Ovary (tissue), 9 donors: Measurements from ENCODE around the gene UGT3A2. TPM values are rescaled to one million over a fixed set of nuclear protein-coding genes. Genes with fewer than 3 reads are reported as not detected.
"Not testable (repeated sequence)": the region's sequence is repeated elsewhere in the genome, so short reads cannot be mapped to it uniquely, and the experiment has no call there.

Source experiments
- DNase-seq, 5 donors: peaks; one replicate each; pipeline ENCODE4 v3.0.0-alpha.2; 2019 to 2020
- H3K27ac ChIP-seq, 2 donors: fragments of 200-600 bp; one replicate each; pipeline versions ENCODE4 v1.5.1 to v1.8.0; 2019 to 2022
- H3K27me3 ChIP-seq: fragments of 200-600 bp; one replicate; pipeline ENCODE4 v1.8.0; 2022
- H3K36me3 ChIP-seq: fragments of 200-600 bp; sonication (generic); one replicate; pipeline ENCODE4 v1.5.1; 2019
- H3K4me1 ChIP-seq: one replicate; pipeline ENCODE4 v1.8.1; 2013; ENCODE audit warnings: mild to moderate bottlenecking, moderate library complexity; ENCODE audit not compliant: insufficient read depth
- H3K4me3 ChIP-seq: fragments of 200-600 bp; sonication (generic); one replicate; pipeline ENCODE4 v1.5.1; 2017
- H3K9me3 ChIP-seq, 2 donors: fragments of 200-600 bp in 1 of 2; sonication (generic) in 1 of 2; one replicate each; pipeline versions ENCODE4 v1.5.1 to v1.8.1; 2013 to 2019; ENCODE audit warnings: mild to moderate bottlenecking in 1 of 2, moderate library complexity in 1 of 2
- EP300 ChIP-seq: sonication (generic); formaldehyde crosslinking; IDR thresholded peaks from one replicate; pipeline ENCODE4 v1.6.1; 2017; ENCODE audit warnings: antibody characterized with exemption
- POLR2A ChIP-seq: fragments of 450-650 bp; IDR thresholded peaks from one replicate; pipeline ENCODE4 v1.6.1; 2017; ENCODE audit warnings: antibody characterized with exemption, mild to moderate bottlenecking, moderate library complexity
- WGBS, 3 donors: extraction: QIAGEN DNeasy Blood & Tissue Kit in 1 of 3; methylation state at CpG; one replicate each; pipeline versions ENCODE4 v1.1.5 to v1.1.7; 2013 to 2017; 5-methylcytosine and 5-hydroxymethylcytosine counted together
- intact Hi-C, 4 donors: fragments of 100-400 bp; cut with DNase I; formaldehyde crosslinking; loops; one replicate each; pipeline versions ENCODE4 v1.11.0 to v1.15.1; 2022 to 2023
- polyA plus RNA-seq, 2 donors: library from polyadenylated mRNA; stranded (reverse); fragments of 200-250 nt in 1 of 2; fragments of 350-450 nt in 1 of 2; fragmentation: Illumina TruSeq in 1 of 2; extraction: RNeasy Lipid Tissue Mini Kit (QIAGEN cat#74804) in 1 of 2; gene quantifications; one replicate each; pipeline ENCODE4 v1.2.3, GENCODE V29; 2013 to 2014
- total RNA-seq, 7 donors: library from RNA; depleted of rRNA in 2 of 7; stranded (reverse); fragments of >200 nt in 2 of 7; fragmentation: NEBNext Ultra II Directional in 3 of 7; extraction: Animal tissue kit (Norgen Biotek cat#: 25700) in 3 of 7; gene quantifications; one replicate each; pipeline versions ENCODE4 v1.1.0 to v1.2.4, GENCODE V29; 2016 to 2023
- TF ChIP-seq, protein P1 (sequence below), 3 donors: fragments of 450-650 bp in 2 of 3; fragments of 200-600 bp in 1 of 3; IDR thresholded peaks; one replicate each; pipeline versions ENCODE4 v1.5.1 to v1.8.0; 2016 to 2022; ENCODE audit warnings: antibody characterized with exemption in 3 of 3, mild to moderate bottlenecking in 1 of 3
- donor health status: DM: no; HTN: no; CAD: no; lungs with moderate emphysema.
- donor health status: DM: no; HTN: no; CAD: no.
- donor health status: Bipolar disorder and iron deficiency.
- donor health status: DM: yes; HTN: yes; CAD: no.
- donor health status: DM: no; HTN: no; CAD: no.
- donor health status: DM: yes; HTN: yes; CAD: no.

The UGT3A2 gene
- total and polyA plus RNA-seq, 9 donors = 0.23 TPM; not detected in 8

DNA sequence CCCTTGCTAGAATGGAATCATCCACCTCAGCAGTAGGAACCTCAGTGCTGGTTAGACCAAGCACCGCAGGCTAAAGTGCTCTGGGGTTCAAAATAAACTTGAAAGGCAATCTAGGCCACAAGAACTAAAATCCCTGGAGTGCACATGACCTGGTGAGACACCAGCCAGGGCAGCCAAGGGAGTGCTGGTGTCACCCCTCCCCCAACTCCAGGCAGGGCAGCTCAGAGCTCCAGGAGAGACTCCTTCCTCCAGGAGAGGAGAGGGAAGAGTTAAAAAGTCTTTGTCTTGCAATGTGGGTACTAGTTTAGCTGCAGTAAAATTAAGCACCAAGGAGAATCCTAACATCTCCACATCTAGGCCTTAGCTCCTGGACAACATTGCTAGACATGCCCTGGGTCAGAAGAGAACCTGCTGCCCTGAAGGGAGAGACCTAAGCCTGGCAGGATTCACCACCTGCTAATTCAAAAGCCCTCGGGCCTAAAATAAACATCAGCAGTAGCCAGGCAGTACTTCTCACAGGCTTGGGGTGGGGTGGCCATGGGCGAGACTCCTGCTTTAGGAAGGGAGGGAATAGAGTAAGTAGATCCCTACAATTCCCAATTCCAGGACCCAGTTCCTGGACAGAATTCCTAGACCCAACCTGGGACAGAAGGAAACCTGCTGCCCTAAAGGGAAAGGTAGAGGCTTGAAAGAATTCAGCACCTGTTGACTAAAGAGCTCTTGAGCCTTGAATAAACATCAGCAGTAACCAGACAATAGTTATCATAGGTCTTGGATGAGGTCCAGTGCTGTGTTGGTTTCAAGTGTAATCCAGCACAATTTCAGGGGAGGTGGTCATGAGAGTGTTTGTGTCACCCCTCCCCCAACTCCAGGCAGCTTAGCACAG lies 25.8 kb downstream of the UGT3A2 start:
- 65 to 77% (median 73%) methylated on average over 3 of the region's 3 CpGs for WGBS, 3 donors
- Histone ChIP-seq H3K4me3 (no peak overlapping the region), H3K9me3 (no peaks in the 10 kb centered on the region), H3K4me1 (no peaks in the 10 kb centered on the region), H3K27me3 (no peaks in the 10 kb centered on the region), H3K36me3 (no peaks in the 10 kb centered on the region), H3K27ac (no peak overlapping the region)
- intact Hi-C loops = no loop called here
- no peak for DNase-seq
- TF ChIP-seq, protein P1, sequence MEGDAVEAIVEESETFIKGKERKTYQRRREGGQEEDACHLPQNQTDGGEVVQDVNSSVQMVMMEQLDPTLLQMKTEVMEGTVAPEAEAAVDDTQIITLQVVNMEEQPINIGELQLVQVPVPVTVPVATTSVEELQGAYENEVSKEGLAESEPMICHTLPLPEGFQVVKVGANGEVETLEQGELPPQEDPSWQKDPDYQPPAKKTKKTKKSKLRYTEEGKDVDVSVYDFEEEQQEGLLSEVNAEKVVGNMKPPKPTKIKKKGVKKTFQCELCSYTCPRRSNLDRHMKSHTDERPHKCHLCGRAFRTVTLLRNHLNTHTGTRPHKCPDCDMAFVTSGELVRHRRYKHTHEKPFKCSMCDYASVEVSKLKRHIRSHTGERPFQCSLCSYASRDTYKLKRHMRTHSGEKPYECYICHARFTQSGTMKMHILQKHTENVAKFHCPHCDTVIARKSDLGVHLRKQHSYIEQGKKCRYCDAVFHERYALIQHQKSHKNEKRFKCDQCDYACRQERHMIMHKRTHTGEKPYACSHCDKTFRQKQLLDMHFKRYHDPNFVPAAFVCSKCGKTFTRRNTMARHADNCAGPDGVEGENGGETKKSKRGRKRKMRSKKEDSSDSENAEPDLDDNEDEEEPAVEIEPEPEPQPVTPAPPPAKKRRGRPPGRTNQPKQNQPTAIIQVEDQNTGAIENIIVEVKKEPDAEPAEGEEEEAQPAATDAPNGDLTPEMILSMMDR (IDR thresholded peaks at IDR 0.05) = no peak
- TF ChIP-seq EP300 = no peak
- no peak for TF ChIP-seq POLR2A

- Histone ChIP-seq H3K27ac (no peak overlapping the region), H3K27me3 (no peaks in the 10 kb centered on the region), H3K4me1 (no peaks in the 10 kb centered on the region), H3K9me3 (no peaks in the 10 kb centered on the region), H3K36me3 (no peaks in the 10 kb centered on the region), H3K4me3 (no peak overlapping the region)
- no peak for DNase-seq
- TF ChIP-seq, protein P1 (IDR thresholded peaks at IDR 0.05) = no peak
- TF ChIP-seq EP300 (no peak), POLR2A (no peak)
- WGBS, 3 donors = 87 to 91% (median 90%) methylated on average over 13 of the region's 13 CpGs
- intact Hi-C loops = no loop called here
Observed at GRCh38 chr5:36035696-36036095, 31.0 kb downstream of the UGT3A2 start.

DNA sequence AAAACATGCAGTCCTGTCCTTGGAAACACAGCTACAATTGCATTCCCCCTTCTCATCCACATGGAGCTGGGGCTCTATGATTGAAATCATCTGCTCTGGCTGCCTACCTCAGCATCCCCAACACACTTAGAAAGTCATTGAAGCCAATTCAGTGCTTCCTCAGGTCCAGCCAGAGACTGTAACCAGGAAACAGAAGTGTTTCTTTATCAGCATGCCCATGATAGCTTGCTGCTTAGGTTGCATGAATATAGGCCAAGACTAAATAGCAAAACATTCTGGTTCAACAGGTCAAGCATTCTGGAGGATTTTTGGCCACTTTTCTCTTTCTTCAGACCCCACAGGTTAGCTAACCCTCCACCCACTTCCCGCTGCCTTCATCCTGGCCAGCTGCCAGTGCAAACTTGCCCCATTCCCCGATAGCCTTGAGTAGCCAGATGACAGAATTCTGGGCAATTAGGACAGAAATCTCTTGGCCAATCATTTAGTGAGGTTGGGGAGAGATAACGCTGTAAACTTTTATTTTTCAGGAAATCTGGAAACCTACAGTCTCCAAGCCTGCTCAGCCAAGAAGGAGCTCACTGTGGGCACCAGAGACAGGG lies 32.0 kb downstream of the UGT3A2 start:
- H3K27me3 ChIP-seq, H3K4me1 ChIP-seq, H3K36me3 ChIP-seq, DNase-seq, H3K9me3 ChIP-seq, intact Hi-C loops, H3K4me3 ChIP-seq, H3K27ac ChIP-seq: not testable (repeated sequence)
- WGBS, 3 donors = 25 to 38% (median 34%) methylated on average over 3 of the region's 3 CpGs

GRCh38 chr5:36033486-36033885 lies 33.2 kb downstream of the UGT3A2 start:
- DNase-seq = no peak
- Histone ChIP-seq H3K4me3 (no peak overlapping the region), H3K36me3 (no peaks in the 10 kb centered on the region), H3K27ac (no peak overlapping the region), H3K4me1 (no peaks in the 10 kb centered on the region), H3K9me3 (no peaks in the 10 kb centered on the region), H3K27me3 (no peaks in the 10 kb centered on the region)
- TF ChIP-seq EP300 = no peak
- TF ChIP-seq, protein P1 (IDR thresholded peaks at IDR 0.05) = no peak
- TF ChIP-seq POLR2A = no peak
- intact Hi-C loops = no loop called here
- 76 to 86% (median 79%) methylated on average over 1 of the region's 1 CpG for WGBS, 3 donors

GRCh38 chr5:36033047-36033446 lies 33.6 kb downstream of the UGT3A2 start:
- no peaks in the 10 kb centered on the region for H3K36me3 ChIP-seq
- TF ChIP-seq POLR2A (no peak), EP300 (no peak)
- TF ChIP-seq, protein P1 (IDR thresholded peaks at IDR 0.05) = no peak
- intact Hi-C loops = no loop called here
- H3K4me1 ChIP-seq = no peaks in the 10 kb centered on the region
- no peaks in the 10 kb centered on the region for H3K9me3 ChIP-seq
- H3K4me3 ChIP-seq = no peak overlapping the region
- no peak for DNase-seq
- H3K27ac ChIP-seq = no peak overlapping the region
- H3K27me3 ChIP-seq = no peaks in the 10 kb centered on the region
